M059J (cell line): ENCODE results near the gene CD274. TPM values are rescaled to one million over a fixed set of nuclear protein-coding genes. Genes with fewer than 3 reads are reported as not detected.

Experiments used
- DNase-seq: peaks from one replicate; pipeline ENCODE4 v3.0.0-alpha.2; 2012; ENCODE audit warnings: low read depth
- total RNA-seq: library from RNA; depleted of rRNA; stranded (reverse); fragments of >200 nt; shearing (Covaris generic); gene quantifications from 2 replicates; pipeline ENCODE4 v1.2.3, GENCODE V29; 2014

Gene CD274
- total RNA-seq, 1 experiment from 2014 or later: 31.2 TPM

- DNase-seq: peak; percentile 73
These were observed 49.6 kb downstream of the CD274 start for GRCh38 chr9:5499889-5500398.

- peak; percentile 77 for DNase-seq
These were observed 50.3 kb downstream of the CD274 start for GRCh38 chr9:5500441-5501235.

GRCh38 chr9:5502553-5502952 is 52.2 kb downstream of the CD274 start:
- DNase-seq: no peak

DNA sequence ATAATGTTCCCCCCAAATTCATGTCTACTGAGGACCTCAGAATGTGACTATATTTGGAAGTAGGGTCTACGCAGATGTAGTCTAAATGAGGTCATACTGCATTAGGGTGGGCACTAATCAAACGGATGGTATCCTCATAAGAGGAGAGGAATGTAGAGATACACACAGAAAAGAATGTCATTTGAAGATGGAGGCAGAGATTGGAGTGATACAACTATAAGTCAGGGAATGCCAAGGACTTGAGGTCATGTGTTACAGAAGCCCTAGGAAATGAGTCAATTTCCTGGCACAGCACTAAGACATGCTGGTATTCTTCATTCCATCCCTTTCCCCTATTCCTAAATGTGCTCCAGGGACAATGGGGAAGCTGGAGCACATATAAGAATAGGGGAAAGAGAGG is 59.2 kb downstream of the CD274 start:
- peak; percentile 96 for DNase-seq

DNA sequence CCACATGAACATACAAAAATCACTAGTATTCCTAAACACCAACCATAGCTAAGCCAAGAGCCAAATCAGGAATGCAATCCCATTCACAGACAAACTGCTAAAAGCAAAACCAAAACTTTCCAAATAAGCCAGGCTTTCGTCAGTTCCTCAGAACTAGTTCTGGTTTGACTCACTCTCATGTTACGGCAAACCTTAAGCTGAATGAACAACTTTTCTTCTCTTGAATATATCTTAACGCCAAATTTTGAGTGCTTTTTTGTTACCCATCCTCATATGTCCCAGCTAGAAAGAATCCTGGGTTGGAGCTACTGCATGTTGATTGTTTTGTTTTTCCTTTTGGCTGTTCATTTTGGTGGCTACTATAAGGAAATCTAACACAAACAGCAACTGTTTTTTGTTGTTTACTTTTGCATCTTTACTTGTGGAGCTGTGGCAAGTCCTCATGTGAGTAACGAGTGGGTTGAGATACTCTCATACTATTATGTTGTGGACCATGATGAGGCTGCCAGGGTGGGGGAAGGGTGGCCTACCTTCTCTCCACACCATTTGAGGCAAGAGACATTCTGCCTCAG is 60.1 kb downstream of the CD274 start, which contains the start of gene PDCD1LG2:
TSS of gene PDCD1LG2 (plus strand) at position 172 of the 572 bp plus-strand sequence. CDS start 12,016 bp downstream, outside the sequence.
- peak; percentile 86 for DNase-seq

DNA sequence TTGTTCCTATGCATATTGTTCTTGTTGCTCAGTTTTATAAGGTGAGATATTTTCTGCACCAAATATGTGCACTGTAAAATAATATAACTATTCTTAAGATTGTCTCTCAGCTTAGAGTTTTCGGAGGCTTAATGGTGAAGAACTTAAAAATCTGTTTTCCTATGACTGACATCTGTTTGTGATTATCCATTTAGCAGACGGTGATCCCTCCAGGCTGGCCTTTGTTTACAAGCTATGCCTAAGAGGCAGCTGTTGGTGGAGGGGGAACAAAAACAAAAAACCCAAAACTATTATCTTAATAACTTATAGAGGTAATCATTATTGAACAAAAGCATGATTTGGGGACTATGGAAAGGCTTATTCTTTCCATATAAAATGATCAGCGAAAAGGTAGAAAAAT is 60.6 kb downstream of the CD274 start:
- peak; percentile 22 for DNase-seq

DNA sequence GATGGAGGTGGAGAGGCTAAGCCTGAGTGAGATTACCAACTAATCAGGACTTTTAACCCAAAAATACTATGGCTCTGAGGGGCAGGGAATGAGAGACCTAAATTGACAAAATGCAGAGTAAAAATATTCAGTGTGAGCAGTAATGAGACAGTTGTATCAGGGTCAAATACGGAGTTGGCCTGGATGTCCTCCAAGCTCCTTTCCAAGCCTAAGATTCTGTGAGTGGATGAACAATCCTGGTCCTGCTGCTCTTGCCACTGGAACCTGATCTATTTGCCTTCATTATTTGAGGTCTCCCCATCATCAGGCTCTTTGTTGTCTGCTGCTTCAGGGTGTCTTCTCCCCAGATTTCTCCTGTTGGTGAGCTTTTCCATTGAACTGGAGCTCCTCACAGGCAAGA is 61.1 kb downstream of the CD274 start:
- peak; percentile 49 for DNase-seq

DNA sequence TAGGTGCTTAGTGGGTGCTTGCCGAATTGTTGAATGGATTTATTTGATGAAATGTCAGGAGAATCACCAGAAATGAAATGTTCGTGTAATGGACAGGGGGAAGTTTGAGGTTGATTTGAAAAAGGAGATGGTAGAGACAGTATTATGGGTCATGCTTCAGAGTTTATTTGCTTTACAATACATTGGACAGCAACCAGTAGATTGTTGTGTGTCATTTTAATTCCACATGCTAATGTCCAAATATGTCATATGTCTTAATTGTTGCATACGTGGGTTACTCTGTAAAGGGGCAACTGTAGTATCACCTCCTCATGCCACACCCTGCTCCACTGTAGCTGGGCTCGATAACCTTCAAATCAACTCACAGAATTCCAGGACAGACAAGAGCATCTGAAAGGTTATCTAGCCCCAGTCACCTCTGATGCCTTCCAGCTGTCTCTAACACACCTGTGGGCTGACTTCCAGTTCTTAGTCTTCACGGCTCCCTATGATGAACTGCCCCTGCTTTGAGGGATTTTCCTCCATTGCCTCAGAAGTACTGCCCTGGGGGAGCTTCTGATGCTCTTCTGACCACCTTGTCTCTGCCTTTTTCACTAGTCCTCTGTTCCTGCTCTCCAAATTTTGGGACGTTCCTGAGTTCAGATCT is 61.7 kb downstream of the CD274 start:
- DNase-seq: peak; percentile 25

DNA sequence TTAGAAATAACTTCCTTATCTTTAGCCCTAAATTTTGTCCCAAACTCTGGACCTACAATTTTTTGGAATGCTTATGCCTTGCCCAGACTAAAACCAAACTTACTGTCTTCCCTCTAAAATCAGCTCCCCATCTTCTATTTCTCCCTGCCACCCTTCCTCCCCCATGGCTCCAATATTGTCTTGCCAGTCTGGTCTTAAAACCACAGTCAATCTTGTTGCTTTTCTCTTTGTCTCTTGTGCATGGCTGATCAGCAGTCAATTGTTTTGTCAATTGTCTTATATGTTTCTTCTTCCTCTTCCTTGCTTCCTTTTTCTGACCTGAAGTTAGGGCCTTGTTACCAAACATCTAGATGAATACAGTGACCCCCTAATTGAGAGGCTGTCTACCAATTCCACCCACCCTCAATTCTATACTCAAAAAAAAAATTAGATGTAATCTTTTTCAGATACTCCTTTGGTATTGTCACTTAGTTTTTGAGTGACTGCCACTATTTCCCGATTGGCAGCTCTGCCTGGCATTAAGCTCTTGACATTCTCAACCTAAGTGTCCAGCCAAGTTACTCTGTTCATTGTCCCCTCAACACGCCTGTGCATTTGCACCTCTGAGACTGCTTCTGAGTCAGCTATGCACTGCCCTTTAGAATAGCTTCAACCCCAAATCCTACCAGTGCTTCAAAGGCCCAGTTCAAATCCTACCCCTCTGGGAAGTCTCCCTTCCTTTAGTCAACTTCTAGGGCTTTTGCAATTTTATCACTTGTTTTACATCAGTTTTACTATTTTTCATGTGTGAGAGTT is 62.5 kb downstream of the CD274 start:
- DNase-seq: no peak

- no peak for DNase-seq
These were observed 63.7 kb downstream of the CD274 start for GRCh38 chr9:5513966-5514616.

DNA sequence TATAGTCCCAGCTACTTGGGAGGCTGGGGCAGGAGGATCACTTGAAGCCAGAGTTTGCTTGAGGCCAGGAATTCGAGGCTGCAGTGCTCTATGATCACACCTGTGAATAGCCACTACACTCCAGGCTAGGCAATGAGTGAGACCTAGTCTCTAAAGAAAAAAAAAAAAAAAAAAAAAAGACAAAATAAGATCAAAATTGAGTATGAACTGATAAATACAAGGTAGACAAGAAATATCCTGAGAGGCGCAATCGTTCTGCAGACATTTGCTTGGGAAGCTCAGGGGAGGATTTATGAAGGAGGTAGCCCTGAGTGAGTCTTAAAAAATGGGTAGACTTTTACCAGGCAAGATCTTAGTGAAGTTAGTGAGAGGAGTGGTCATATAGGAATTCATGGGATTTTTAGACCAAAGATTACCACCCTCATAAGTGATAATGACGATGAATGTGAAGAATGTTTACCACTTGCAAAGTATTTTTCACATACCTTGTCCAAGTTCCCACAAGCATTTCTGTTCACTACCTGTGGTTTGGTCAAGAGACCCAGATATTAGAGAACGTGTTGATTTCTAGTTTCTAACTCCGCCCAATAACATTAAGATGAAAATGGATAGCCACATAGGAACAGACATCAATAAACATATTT is 64.4 kb downstream of the CD274 start:
- peak; percentile 21 for DNase-seq

DNA sequence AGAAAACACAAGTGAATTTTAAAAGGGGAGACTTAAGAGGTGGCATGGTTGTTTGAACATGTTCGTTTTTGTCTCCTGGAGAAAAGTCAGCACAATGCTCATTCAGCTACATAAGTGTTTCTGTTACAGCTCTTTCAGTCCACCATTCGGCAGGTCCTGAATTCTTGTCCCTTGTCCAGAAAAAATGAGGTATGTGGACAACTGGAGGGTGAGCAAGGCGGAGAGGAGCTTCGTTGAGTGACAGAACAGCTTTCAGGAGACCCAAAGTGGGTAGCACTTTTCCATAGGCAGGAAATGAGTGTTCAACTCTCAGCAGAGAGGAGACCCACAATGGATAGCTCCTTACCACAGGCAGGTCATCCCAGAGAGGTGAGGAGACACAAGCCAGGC is 64.9 kb downstream of the CD274 start:
- peak; percentile 41 for DNase-seq

DNA sequence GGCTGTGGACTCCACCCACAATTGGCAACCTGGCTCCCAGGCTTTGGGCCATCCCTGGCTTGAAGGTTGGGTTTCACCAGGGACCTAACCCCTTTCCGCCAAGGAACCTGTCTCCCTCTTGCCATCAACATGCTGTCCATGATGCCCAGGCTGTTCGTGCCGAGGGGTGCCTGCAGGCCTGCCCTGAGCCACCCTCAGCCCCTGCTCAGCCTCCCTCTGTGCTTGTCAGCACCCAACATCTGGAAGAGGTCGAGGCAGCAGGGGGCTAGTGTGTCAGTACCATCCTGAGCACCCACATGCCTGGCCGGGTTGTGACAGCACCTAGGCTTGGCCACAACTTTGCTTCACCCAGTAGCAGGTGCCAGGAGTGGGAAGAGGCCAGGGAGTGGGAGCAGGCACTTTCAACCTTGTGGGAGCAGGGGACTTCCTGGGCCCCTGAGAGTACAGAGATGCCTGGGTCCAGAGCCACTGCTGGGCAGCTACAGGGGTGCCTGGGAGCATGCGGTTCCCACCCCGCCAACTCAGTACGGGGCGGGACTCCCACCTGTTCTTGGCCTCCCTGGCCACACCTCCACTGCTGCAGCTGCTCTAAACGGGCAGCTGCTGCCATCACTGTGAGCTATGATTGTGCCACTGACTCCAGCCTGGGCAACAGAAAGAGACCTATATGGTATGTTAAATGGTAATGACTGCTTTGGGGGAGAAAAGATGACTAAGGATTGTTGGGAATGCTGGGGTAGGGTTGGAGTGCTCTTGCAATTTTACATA is 66.3 kb downstream of the CD274 start:
- DNase-seq: no peak

DNA sequence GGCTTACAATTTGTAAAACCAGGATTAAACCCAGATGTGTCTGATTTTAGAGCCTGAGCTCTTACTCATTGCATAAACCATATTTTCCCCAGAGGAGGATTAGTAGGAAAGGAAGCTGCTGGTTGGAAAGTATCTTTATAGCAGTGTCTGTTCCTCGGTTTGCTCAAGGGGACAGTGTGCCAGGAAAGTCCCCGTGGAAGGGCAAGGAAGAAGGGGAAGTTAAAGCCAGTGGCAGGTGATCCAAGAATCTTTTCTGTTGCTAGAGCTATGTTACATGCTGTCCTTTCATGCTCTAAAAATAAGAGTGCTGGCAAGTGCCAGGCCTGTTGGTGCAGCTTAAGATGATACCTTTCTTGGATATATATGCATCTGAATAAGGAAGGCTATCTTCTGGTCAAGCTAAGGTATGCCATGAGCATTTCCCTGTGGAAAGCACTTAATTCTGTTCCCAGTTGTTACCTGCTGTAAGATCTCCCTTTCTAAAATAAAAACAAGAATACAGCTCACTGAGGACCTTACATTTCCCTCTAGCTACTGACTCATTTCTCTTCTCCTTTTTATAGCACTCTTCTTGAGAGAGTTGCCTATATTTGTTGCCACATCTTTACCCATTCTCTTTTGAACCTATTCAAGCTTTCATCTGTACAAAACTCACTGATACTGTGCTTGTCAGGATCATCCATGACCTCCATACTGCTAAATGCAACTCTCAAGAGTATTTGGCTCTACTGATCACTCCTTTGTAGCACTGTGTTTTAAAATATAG is 68.0 kb downstream of the CD274 start:
- peak; percentile 13 for DNase-seq

DNA sequence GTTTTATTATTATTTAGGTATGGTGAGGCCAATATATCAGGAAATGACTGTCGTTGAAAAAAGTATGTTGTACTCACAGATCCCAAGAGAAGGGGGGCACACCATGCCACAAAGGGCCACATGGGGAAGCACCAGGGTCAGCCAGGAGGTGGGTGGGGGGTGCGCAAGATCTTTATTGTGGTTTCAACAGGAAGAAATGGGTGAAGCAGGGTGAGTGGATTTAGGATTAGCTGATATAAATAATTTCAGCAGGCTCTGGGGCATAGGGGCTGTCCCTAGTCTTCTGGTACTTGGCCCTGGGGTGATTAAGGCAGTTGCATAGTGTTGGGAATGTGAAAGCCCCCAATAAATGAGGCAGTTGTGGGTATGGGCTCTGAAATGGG is 68.6 kb downstream of the CD274 start:
- no peak for DNase-seq
